Tongue (tissue), 2 donors: ENCODE results near the gene SNX1. TPM values are rescaled to one million over a fixed set of nuclear protein-coding genes. Genes with fewer than 3 reads are reported as not detected.
"Not testable (repeated sequence)": the region's sequence is repeated elsewhere in the genome, so short reads cannot be mapped to it uniquely, and the experiment has no call there.

ENCODE experiments used
- DNase-seq: peaks from one replicate; pipeline ENCODE4 v3.0.0-alpha.2; 2015
- total RNA-seq: library from RNA; depleted of rRNA; stranded (reverse); fragments of >200 nt; gene quantifications from one replicate; pipeline ENCODE4 v1.2.3, GENCODE V29; 2014

SNX1 gene
- total RNA-seq, 1 donor from 2014 or later: 74.9 TPM

- no peak for DNase-seq
Observed at GRCh38 chr15:64117759-64118487, 22.1 kb downstream of the SNX1 start.

- not testable (repeated sequence) for DNase-seq
Observed at GRCh38 chr15:64120322-64120721, 24.5 kb downstream of the SNX1 start.

GRCh38 chr15:64121614-64122013, 25.8 kb downstream of the SNX1 start:
- no peak for DNase-seq

- no peak for DNase-seq
Observed at GRCh38 chr15:64122444-64122843, 26.7 kb downstream of the SNX1 start.

GRCh38 chr15:64122936-64123351, 27.2 kb downstream of the SNX1 start:
- no peak for DNase-seq

GRCh38 chr15:64125978-64126377, 30.2 kb downstream of the SNX1 start:
- no peak for DNase-seq

- no peak for DNase-seq
Observed at GRCh38 chr15:64127521-64128270, 31.9 kb downstream of the SNX1 start.

GRCh38 chr15:64130159-64130558, 34.4 kb downstream of the SNX1 start:
- DNase-seq: no peak

- DNase-seq: no peak
Observed at GRCh38 chr15:64131547-64131946, 35.8 kb downstream of the SNX1 start.

- DNase-seq: no peak
Observed at GRCh38 chr15:64132217-64132616, 36.4 kb downstream of the SNX1 start.

- DNase-seq: no peak
Observed at GRCh38 chr15:64133623-64134344, 38.0 kb downstream of the SNX1 start.

GRCh38 chr15:64134345-64134829, 38.6 kb downstream of the SNX1 start:
- peak; percentile 42 for DNase-seq

GRCh38 chr15:64136347-64136746, 40.6 kb downstream of the SNX1 start:
- DNase-seq: no peak

- no peak for DNase-seq
Observed at GRCh38 chr15:64137226-64137833, 41.5 kb downstream of the SNX1 start.

GRCh38 chr15:64138331-64138941, 42.7 kb downstream of the SNX1 start:
- DNase-seq: no peak

- no peak for DNase-seq
Observed at GRCh38 chr15:64141798-64142512, 46.2 kb downstream of the SNX1 start.

GRCh38 chr15:64143276-64143675, 47.5 kb downstream of the SNX1 start:
- no peak for DNase-seq

GRCh38 chr15:64144192-64144564, 48.4 kb downstream of the SNX1 start:
- no peak for DNase-seq

GRCh38 chr15:64144565-64145281, 48.9 kb downstream of the SNX1 start:
- DNase-seq: no peak

- no peak for DNase-seq
Observed at GRCh38 chr15:64146041-64146440, 50.3 kb downstream of the SNX1 start.

- DNase-seq: no peak
Observed at GRCh38 chr15:64146520-64146884, 50.7 kb downstream of the SNX1 start.
